ENCODE measurements around the gene CTBP1.

- TF ChIP-seq CTCF (IDR thresholded peaks at IDR 0.05) (no peak), EZH2phosphoT487 (IDR thresholded peaks at IDR 0.05) (no peak)
Observed at GRCh38 chr4:1246901-1247863, 1.7 kb downstream of the CTBP1 start.
